HG02763 (cell line): Measurements from ENCODE around the gene NUAK1.

ENCODE experiments used
- ATAC-seq: cut with Tn5 transposase; IDR thresholded peaks from one replicate; pipeline ENCODE4 v1.9.1; 2021; ENCODE audit warnings: mild to moderate bottlenecking, moderate library complexity; ENCODE audit not compliant: unreplicated experiment

Gene NUAK1

DNA sequence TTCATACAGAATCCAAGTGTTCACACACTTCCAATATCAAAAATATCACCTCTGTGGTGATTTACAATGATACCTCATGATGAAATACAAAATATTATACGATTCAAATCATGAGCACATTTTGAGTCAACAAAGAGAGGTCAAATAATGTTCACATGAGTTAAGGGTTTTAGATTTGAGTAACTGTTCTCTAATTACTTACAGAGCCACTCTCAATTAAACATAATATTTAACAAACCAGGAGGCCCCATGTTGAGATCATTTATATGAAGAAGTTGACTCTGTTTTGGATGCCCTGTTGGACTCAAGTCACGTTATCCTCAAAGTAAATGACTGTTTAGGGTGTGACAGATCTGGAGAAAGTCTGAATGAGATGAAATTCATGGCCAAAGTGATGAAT, 53.5 kb downstream of the NUAK1 start:
- ATAC-seq: no peak

DNA sequence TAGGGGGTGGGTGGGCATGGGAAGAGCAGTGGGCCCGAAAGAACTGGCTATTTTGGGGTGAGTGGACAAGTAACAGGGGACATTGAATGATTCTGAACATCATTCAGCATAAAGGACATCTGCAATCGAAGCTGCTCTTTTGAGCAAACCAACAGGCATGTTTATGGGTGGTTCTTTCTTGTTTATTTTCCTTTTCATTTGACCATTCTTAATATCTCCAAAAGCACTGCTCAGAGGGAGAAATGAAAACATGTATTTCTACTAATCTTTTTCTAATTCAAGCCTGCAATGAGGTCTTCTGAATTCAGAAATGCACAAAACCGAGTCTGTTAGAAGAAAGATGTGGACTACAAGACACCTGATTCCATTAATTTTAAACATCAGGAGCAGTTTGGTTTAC, 54.0 kb downstream of the NUAK1 start:
- no peak for ATAC-seq

DNA sequence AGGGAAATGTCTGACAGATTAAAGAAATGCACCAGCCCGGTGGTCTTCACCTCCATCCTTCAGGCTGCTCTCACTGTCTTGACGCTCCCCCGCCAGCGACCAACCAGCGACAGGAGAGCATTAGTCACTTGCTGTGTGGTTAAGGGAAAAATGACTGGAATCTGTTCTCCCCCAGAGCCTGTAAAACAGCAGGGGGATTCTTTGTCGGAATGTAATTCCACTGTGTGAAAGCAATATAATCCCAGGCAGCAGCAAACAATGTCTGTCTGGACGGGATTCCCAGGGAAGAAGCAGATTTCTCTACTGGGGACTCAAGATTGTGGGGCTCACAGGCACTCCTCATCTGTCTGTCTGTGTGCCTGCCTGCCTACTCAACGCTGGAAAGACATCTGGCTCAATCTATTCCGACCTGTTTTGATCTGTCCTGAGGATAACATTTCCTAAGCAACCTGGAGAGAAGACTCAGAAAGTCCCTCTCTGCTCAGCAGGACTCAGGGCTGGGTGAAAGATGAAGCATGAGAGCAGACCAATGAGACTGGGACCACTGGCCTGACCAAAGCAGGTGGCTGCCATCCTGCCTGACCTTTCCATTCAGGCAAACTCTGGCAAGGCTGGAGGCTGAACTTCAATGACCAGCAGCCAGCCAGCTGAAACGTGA, 54.6 kb downstream of the NUAK1 start:
- ATAC-seq: no peak

DNA sequence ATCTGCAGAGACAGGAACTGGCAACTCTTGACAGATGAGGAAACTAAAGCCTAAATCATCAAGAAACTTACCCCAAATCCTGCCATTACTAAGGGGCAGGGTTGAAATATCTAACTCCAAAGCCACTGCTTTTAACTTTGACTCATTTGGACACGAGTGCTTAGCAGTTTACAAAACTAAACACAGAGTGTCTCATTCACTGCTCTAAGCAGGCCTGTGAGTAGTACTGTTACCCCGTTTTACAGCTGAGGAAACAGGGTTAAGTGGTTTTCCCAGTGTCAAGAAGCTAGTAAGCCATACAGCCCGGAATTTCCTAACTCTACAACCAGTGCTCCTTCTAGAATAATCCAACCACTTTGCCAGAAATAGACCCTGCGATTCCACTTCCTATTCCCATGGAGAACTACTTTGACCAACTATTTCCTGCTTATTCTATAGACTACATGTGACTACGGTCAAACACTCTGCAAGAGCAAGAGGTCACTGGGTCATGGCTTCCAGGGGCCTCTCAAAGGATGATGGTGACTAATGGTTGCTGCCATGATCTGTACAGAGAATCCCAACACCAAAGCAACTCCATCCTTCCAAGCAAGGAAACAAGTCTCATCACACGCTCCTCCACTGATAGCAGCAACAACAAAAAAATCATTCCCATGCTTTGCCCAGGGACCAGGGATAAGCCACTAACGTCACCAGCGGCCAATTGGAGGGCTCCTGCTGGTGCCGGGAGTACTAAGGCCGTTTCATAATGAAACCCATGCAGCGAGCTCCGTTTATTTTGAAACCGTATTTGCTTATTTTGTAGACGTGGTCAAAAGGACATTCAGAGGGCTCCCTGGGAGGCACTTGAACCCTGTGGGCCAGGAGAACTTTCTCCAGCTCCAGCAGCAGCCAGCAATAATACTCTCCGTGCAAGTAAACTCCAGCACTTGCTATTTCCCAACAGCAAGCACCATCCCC, 56.3 kb downstream of the NUAK1 start:
- ATAC-seq: no peak

DNA sequence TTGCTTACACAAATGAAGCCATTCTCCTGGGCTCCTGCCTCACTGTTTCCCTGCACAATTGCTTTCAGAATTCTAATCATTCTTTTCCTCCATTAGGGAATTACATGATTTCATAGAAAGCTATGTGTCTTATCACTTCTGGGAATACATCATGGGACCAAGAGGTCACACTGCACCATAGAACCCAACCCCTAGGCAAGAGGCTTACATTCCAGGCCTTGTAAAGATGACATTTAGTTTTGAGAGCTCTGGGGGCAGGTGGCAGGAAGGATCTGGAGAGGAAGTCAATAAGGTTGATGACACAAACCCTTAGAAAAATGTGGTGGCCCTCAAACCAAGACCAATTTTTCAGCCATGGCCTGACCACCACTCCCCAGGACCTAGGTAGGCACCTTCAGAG, 57.1 kb downstream of the NUAK1 start:
- ATAC-seq: no peak

DNA sequence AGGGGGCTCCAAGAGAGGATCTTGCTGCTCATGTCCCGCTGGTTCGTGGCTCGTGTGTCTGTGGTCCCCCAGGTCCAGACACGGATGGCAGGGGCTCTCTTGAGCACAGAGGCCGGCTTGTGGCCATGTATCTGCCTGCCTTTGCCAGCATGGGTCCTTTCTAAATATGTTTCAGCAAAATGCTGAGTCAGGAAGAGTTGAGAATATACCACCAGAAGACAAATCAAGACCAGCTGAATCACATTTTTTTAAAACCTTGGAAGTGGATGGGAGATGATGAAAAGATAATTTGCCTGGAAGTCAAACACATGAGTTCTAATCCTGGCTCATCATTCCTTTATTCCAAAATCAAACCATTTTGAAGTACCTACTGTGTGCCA, 58.0 kb downstream of the NUAK1 start:
- no peak for ATAC-seq

DNA sequence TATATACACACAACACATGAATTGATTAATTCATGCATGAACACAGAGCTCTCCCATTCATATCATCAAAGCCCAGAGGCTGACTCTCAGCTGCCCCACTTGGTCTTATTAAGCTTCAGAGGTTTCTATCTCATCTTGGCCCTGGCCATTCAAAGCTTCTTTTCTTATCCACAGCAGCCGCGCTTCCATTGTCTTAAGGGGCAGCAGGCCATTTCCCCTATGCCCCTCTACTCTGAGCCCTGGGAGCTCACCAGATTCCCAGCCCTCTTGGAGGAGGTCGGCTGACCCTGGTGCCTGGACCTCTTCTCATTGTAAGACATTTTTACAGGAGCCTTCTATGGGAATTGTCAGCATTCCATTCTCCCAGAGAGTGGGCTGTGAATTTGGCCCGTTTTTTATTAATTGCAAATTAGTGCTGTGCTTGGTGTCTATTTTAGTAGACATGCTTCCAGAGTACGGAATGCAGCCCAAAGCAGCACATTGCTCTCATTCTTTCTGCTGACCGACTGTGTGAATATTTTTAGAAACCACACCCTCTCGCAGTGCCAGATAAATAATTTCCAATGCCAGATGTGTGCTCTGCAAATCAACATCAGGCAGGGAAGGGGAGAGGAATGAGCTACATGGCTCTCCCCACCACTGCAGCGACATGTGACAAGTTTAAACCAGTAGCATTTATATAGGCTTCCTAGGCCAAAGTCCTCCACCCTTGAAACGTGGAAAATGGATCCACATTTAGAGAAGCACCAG, 58.5 kb downstream of the NUAK1 start:
- no peak for ATAC-seq

DNA sequence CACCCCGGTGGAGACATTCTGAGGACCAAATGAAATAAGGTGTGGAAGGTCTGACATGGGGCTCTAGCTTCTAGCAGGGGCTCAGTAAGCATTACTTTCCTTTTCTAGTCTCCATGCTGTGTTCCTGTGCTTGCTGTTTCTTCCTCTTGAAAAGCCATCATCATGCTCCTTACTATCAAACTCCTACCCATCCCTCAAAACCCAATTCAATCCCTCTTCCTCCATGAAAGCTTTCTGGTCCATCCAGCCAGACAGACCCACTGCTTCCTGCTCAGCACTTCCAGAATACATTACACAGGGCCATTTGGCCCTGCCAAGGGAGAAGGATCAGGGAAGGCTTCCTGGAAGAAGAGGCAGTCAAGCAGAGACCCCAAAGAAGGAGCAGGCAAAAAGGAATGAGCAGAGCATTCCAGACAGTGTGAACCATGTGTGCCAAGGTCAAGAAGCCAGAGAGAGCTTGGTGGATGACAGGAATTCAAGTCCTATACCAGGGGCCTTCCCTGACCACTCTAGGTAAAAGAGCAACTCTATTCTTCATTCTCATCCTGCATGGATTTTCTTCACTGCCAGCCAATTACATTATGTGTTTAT, 59.5 kb downstream of the NUAK1 start:
- no peak for ATAC-seq

DNA sequence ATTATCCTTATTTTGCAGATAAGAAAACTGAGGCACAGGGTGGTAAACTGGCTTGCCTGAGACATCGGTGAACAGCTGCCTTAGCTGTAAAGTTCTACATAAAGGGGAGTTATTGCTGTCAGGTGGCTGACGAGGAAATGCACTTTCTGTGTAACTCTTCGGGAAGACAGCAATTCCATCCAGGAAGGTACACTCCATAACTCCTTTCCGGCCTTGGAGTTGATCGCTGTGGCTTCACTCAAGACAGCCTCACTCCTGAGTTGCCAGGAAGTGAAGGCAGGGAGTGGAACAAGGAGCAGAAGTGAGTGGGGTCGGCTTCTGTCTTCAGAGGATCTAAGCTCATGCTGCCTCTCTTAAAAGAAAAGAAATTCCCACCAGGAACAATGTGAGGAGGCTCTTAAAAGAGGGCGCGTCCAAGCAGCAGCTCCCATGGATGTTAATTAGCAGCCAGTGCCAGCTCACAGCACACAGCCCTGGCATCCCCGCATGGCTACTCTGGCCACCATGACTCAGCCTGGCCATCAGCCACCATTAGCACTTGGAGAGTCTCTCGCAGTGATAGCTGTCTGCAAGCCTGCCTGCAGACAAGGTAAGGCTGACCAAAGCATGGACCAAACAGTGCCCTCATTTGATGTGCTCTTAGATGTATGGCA, 60.3 kb downstream of the NUAK1 start:
- ATAC-seq: no peak

DNA sequence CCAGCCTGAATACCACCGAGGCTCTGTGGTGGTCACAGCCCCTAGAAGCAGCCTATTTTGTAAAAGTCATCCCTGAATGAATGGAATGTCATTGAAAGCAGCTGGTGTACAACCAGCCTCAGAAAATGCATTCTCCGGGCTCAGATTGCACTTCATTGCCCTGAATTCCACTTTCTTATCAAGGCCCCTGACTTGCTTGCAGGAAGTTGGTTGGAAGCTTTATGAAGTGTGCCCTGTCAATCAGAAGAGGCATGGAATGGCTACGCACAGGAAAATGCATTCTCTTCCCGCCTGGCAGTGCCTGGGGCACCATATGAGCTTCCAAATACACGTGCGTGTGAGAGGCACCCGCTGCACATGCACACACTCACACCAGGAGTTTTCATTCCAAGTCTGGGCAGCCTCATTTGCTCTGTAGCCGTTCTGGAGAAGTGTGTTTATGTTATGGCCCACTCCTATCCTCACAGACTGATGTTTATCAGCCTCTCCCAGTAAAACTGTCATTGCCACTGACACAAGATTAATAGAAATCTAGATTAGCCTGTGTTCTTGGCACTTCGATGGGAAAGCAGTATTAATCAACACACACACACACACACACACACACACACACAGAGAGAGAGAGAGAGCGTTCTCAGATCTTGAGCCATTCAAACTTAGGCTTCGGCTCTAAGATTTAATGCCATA, 63.9 kb downstream of the NUAK1 start:
- no peak for ATAC-seq

DNA sequence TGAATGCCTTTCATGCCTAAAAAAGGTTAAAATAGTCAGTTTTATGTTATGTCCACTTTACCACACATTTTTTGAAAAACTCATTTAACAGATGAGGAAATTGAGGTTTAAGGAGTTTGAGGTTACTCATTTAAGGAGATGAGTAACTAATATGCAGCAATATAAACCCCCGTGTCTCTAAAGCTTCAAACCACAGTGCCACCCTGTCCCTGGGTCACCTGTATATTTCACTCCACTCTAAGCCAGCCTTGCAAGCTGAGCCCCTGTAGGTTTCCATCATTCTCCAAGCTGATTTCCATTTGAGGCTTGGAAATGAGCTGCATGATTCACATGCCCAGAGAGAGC, 64.4 kb downstream of the NUAK1 start:
- ATAC-seq: no peak

DNA sequence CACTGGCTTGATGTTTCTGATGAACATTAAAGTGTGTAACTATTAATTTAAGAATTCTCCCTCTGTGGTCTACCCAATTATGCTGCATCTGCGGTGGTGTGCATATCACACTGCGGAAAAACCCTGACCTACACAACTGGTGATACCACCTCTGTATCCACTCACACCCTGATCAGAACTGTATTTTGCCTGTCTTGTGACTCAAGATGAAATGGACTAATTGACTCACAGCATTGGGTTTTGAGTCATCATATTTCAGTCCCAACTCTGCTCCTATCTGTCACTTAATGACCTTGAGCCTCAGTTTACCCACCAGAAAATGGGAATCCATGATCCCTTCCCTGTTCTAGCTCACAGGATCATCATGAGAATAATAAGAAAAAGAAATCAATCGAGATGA, 65.6 kb downstream of the NUAK1 start:
- ATAC-seq: no peak

DNA sequence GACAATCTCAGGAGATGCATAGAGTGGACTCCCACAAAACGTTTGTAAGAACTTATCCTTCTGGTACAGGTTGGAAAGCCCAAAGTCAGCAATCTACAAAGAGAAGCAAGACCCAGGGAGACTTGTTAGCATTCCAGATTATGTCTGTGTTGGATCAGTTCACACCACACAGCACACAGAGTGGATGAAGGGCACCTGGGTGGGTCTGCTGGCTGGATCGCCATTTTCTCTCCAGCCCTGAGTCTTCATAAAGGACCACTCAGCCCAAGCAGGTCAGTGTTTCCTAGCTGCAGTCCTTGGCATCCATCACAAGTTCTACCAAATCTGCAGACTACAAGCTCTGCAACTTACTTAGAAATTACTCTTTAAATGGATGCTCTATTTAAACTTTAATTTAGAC, 66.0 kb downstream of the NUAK1 start:
- ATAC-seq: no peak

DNA sequence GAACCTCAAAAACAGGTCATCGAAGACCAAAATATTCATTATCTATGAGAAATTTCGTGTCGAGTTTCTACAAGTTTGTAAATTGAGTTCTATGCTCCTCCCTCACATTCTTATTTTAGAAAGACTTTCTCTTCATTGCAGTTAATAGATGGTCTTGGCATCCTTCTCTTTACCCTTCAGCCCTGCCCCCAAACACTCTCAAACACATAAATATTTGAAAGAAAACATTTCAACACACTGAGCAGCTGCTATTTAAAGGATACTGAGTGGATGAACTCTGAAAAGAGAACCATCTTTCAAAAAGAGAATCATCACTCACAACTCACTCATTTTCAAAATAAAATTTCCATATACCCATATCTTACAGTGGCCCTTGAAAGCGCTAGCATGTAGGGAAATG, 67.1 kb downstream of the NUAK1 start:
- ATAC-seq: no peak

DNA sequence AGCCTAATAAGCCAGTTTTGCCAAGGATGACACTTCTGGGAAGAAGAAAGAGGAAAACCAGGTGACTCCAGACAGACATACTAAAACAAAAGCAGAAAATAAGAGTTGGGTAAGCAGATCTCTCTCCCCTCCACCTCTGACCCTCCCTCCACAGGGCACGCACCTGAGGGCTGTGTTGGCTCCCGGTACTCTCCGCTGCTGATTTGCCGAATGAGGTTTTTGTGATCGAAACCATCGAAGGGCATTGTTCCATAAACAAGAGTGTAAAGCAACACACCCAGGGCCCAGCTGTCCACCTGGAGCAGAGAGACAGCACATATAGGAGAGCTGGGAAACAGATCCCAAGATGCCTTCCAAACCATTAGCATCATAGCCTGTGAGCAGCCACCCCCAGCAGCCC, 68.1 kb downstream of the NUAK1 start:
- ATAC-seq: no peak

DNA sequence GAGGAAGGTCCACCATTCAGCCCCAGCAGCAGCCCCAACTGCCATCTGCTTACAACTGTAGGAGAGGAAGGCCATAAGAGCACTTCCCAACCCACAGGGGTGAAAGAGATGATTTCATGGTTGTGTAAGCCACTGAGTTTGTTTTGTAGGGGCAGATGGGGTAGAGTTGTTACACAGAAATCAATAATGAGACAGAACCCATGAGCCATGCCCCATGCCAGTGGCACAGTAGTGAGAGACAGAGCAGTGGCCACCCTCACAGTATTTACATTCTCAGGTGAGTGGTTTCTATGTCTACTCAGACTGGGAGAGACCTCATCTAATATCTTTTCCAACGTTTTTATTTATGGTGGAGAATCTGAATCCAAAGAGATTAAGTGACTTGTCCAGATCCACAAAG, 68.6 kb downstream of the NUAK1 start:
- ATAC-seq: no peak

DNA sequence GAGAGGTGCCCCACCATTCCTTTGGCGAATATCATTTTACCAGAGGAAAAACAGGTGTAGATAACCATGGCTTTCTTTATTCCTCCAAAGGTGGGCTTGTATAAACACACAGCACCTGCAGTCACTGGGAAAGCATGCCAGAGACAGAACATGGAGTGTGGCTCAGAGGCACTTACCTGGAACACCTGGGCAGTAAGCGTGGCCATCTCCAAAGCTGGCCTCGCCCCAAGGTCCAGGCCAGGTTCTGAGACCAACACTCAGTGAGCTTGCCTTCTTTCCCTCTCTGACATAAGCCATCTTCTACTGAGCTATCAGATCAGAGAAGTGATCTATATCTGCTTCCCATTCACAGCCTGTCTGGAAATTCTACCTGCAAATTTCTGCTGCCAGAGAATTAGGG, 70.5 kb downstream of the NUAK1 start:
- ATAC-seq: no peak

DNA sequence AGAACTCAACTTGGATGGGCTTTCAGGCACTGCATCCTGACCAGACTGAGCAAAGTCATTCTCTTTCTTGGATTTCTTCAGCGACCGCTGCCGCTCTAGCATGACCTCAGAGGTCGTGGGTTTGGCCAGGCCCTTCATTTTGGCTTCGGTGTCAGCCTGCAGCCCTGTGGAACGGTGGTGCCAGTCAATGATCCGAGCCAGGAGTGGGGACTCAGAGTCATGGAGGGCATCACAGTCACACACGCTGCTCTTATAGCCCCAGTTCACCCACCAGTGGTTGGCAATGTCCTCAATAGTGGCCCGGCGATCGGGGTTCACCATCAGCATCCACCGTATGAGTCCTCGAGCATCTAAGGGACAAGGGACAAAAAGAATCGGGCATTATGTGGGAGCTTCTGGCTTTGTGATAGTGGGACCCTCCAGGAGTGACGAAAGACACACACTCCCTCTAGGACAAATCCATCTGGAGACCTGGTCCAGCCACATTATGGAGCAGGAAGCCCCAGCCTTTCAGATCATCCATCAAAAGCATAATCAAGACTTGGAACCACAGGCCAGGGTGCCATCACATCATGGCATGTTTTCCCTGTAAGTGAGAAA, 71.0 kb downstream of the NUAK1 start:
- ATAC-seq: no peak

DNA sequence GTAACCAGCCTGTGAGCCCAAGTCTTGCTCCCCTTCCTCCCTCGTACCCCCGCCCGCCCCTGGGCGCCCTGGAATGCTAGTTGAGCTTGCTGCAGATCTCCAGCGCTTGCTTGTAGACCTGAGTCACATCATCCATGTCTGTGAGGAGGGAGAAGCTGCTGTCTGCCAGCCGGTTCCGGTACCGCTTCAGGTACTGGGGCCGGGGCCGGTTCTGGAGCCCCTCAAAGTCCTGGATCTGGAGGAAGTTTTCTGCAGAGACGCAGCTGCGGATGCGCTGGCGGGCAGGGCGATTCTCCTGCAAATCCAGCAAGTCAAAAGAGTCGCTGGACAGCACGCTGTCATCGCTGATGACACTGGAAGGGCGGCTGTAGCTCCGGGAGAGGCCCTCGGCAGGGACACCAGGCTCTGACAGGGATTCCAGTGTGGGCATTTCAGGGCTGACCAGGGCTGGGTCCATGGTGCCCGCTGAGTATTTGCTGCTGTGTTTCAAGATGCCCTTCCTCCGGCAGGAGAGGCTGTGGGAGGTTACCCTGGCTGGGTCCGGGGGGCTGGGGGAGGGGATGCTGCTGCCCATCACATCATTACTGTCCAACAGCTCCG, 71.9 kb downstream of the NUAK1 start:
- ATAC-seq: no peak
